ENCODE measurements around the gene NEAT1.

Gene NEAT1

GRCh38 chr11:65487467-65488272 lies 65.1 kb downstream of the NEAT1 start:
- DNase-seq = peak; percentile 51 to 87

GRCh38 chr11:65488273-65489034 lies 65.9 kb downstream of the NEAT1 start:
- DNase-seq = no peak

- DNase-seq = no peak
Measured at GRCh38 chr11:65489035-65489705, 66.6 kb downstream of the NEAT1 start.

- no peak for DNase-seq
Measured at GRCh38 chr11:65489706-65490320, 67.2 kb downstream of the NEAT1 start.

- DNase-seq = no peak
Measured at GRCh38 chr11:65491163-65491465, 68.5 kb downstream of the NEAT1 start.

- DNase-seq = peak in 1 of 2 donors; percentile 58
Measured at GRCh38 chr11:65491614-65492386, 69.2 kb downstream of the NEAT1 start.

GRCh38 chr11:65492387-65492636 lies 69.7 kb downstream of the NEAT1 start:
- DNase-seq = no peak

GRCh38 chr11:65492637-65493366 lies 70.2 kb downstream of the NEAT1 start:
- peak in 1 of 2 donors; percentile 50 for DNase-seq

- no peak for DNase-seq
Measured at GRCh38 chr11:65493367-65494176, 71.0 kb downstream of the NEAT1 start.

Measured in CD4-positive, alpha-beta T cell treated with Interleukin-4 for 1 hour (primary cell).